Putamen (tissue), 1 donor: ENCODE data around the gene HDHD5.

ENCODE experiments used
- DNase-seq: peaks from one replicate; pipeline ENCODE4 v3.0.0-alpha.2; 2016; ENCODE audit warnings: low spot score

The HDHD5 gene

GRCh38 chr22:17105143-17106129, 53.6 kb downstream of the HDHD5 start:
- DNase-seq: no peak

GRCh38 chr22:17104336-17104935, 54.6 kb downstream of the HDHD5 start:
- no peak for DNase-seq

GRCh38 chr22:17103351-17103750, 55.7 kb downstream of the HDHD5 start:
- no peak for DNase-seq

GRCh38 chr22:17102297-17102667, 56.8 kb downstream of the HDHD5 start:
- no peak for DNase-seq

GRCh38 chr22:17101475-17102296, 57.4 kb downstream of the HDHD5 start:
- no peak for DNase-seq

GRCh38 chr22:17100621-17101020, 58.5 kb downstream of the HDHD5 start:
- no peak for DNase-seq

GRCh38 chr22:17098379-17098819, 60.7 kb downstream of the HDHD5 start:
- no peak for DNase-seq

GRCh38 chr22:17097701-17098100, 61.4 kb downstream of the HDHD5 start:
- no peak for DNase-seq

GRCh38 chr22:17097062-17097461, 62.0 kb downstream of the HDHD5 start:
- no peak for DNase-seq

- no peak for DNase-seq
Measured at GRCh38 chr22:17096071-17096470, 63.0 kb downstream of the HDHD5 start.

- DNase-seq: no peak
Measured at GRCh38 chr22:17095538-17095937, 63.5 kb downstream of the HDHD5 start.

- no peak for DNase-seq
Measured at GRCh38 chr22:17093081-17093480, 66.0 kb downstream of the HDHD5 start.

- DNase-seq: no peak
Measured at GRCh38 chr22:17091851-17092250, 67.2 kb downstream of the HDHD5 start.

- no peak for DNase-seq
Measured at GRCh38 chr22:17090550-17090949, 68.5 kb downstream of the HDHD5 start.
